ENCODE results near the gene FAM20C.

The FAM20C gene

DNA sequence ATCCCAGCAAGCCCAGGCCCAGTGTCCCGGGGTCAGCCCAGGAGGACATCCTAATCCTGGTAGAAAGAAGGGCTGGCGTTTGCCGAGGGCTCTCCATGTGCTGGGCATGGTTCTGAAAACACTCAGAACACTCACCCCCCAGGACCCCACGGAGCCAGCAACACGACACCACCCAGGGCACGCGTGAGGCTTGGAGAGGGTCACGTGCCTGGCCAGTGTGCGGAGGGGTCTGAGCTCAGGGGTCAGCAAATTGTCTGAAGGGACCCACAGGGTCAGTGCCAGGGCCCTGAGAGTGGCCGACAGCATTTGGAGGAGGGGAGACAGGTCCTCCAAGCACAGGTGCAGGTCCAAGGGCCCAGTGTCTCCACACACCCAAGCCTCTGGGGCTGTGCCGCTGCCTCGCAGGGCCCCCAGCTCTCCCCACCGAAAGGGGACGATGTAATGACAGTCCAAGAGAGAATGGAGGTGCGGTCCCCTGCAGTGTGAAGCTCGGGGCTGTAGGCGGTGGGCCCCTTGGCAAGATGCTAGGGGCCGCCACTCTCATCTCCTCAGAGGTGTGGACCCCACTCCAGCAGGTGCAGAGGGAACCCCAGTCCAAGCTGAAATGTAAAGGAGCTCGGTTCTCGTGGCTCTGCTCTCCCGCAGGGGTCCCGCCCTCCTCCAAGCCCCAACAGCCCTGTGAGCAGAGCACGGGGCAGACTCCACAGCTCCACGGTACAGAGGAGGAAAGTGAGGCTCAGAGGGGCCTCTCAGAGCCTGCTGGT, 105.4 kb downstream of the FAM20C start:
- no peak for TF ChIP-seq CTCF (IDR thresholded peaks at IDR 0.05)
- no peak for TF ChIP-seq ZFX (IDR thresholded peaks at IDR 0.05; ENCODE audit: borderline replicate concordance)
- H3K27ac ChIP-seq = no peak overlapping the region

GRCh38 chr7:298375-298702, 106.0 kb downstream of the FAM20C start:
- TF ChIP-seq ZFX (IDR thresholded peaks at IDR 0.05; ENCODE audit: borderline replicate concordance) (no peak), CTCF (IDR thresholded peaks at IDR 0.05) (no peak)
- H3K27ac ChIP-seq = no peak overlapping the region

DNA sequence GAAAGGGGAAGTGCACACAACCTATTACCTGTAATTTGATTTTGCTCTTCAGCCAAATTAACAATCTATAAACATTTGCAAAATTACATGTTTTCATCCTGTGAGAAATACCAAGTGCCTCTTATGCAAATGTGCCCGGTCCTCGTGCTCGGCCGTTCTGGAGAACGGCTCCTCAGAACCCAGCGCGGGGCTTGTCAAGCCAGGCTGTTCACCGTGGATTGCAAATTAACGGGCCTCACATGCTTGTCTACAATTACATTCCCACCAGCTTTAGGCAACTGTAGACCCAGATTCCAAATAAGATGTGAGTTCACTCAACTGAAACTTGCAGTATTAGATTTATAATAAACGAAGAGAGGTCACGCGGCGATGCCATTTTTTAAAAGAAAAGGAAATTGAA, 106.4 kb downstream of the FAM20C start:
- H3K27ac ChIP-seq = no peak overlapping the region
- TF ChIP-seq ZFX (IDR thresholded peaks at IDR 0.05; ENCODE audit: borderline replicate concordance) (no peak), CTCF (IDR thresholded peaks at IDR 0.05) (no peak)

GRCh38 chr7:299169-299568, 106.8 kb downstream of the FAM20C start:
- no peak overlapping the region for H3K27ac ChIP-seq
- TF ChIP-seq ZFX (IDR thresholded peaks at IDR 0.05; ENCODE audit: borderline replicate concordance) (no peak), CTCF (IDR thresholded peaks at IDR 0.05) (no peak)

GRCh38 chr7:299628-300027, 107.3 kb downstream of the FAM20C start:
- H3K27ac ChIP-seq = no peak overlapping the region
- TF ChIP-seq CTCF (IDR thresholded peaks at IDR 0.05) (no peak), ZFX (IDR thresholded peaks at IDR 0.05; ENCODE audit: borderline replicate concordance) (no peak)

DNA sequence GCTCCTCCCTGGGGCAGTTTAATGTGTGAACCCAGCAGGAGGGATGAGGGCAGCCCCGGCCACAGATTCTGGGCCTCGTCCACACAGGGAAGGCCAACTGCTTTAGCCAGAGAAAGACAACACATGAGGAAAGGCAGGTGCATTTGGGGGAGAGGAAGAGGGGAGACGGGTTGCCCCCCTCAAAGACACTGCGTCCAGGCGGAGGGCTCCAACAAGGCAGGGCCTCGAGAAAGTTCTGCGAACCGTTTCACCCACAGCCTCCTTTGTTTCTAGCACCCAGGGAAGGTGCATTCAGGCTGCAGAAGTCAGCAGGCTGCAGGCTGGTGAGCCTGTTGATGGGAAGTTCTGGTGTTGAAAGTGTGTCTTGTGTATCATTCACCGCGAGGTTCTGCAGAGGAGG, 107.7 kb downstream of the FAM20C start:
- TF ChIP-seq ZFX (IDR thresholded peaks at IDR 0.05; ENCODE audit: borderline replicate concordance) (no peak), CTCF (IDR thresholded peaks at IDR 0.05) (no peak)
- H3K27ac ChIP-seq = no peak overlapping the region

DNA sequence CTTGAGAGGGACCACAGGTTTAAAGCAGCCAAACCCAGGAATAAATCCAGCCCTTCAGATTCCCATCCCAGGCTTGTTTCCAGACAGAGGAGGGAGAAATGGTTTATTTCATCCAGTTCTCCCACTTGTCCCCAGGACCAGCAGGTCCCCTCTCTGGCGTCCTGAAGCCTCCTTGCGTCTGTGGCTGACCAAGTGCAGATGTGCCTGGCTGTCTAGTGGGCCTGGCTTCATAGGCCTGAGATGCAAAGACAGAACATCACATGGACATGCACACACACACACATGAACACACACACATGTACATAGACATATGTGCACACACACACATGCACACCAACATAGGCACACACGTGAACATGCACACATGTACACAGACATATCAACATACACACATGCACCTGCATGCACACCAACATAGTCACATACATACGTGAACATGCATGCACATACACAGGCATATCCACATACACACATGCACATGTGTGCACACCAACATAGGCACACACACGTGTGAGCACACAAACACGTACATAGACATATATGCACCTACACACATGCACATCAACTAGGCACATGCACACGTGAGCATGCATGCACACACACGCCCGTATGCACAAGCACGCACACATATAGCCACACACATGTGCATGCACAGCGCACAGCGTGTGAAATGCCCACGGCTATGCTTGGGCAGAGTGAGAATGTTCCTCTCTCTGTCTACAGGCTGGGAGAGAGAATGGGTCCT, 108.3 kb downstream of the FAM20C start:
- TF ChIP-seq CTCF (IDR thresholded peaks at IDR 0.05) = no peak
- TF ChIP-seq ZFX (IDR thresholded peaks at IDR 0.05; ENCODE audit: borderline replicate concordance) = no peak
- H3K27ac ChIP-seq = no peak overlapping the region

All from 22Rv1 (cell line).